SK-N-SH (cell line): ENCODE results near the gene TPRX2. TPM values are rescaled to one million over a fixed set of nuclear protein-coding genes. Genes with fewer than 3 reads are reported as not detected.
"Not testable (repeated sequence)": the region's sequence is repeated elsewhere in the genome, so short reads cannot be mapped to it uniquely, and the experiment has no call there.

Experiments
- CTCF ChIA-PET: fragments of 300-600, 350-600 bp; formaldehyde crosslinking; extraction: SDS; loops from one replicate; lab custom pipeline; 2021; lab: Yijun Ruan, JAX
- POLR2A ChIA-PET: fragments of 350-600 bp; sonication (Branson Sonifier 250); formaldehyde crosslinking; extraction: SDS; loops from one replicate; lab custom pipeline; 2020; ENCODE audit warnings: antibody characterized with exemption, inconsistent platforms; lab: Yijun Ruan, JAX
- DNase-seq: peaks from one replicate; pipeline ENCODE4 v3.0.0; 2012
- H2AFZ ChIP-seq: fragments of 200-600 bp; sonication (generic); 2 replicates; pipeline ENCODE4 v1.8.1; 2016; ENCODE audit warnings: antibody characterized with exemption, mild to moderate bottlenecking, low read depth
- H3F3A ChIP-seq: fragments of 200-600 bp; sonication (generic); replicated peaks from 2 replicates; pipeline ENCODE3; 2016; ENCODE audit warnings: antibody characterized with exemption, mild to moderate bottlenecking; ENCODE audit not compliant: insufficient read depth
- H3K27ac ChIP-seq, 2 experiments: fragments of 200-500 bp in 1 of 2; fragments of 200-600 bp in 1 of 2; sonication (Bioruptor generic) in 1 of 2; sonication (generic), shearing (Covaris generic) in 1 of 2; 2 replicates each; pipeline versions ENCODE4 v1.5.1 to v1.6.1; 2014 to 2016; ENCODE audit warnings: low read depth in 2 of 2, inconsistent platforms in 1 of 2, low read length in 1 of 2, mild to moderate bottlenecking in 1 of 2, mixed read lengths in 1 of 2
- H3K27me3 ChIP-seq: fragments of 200-600 bp; sonication (generic), shearing (Covaris generic); 2 replicates; pipeline ENCODE4 v1.6.1; 2016; ENCODE audit warnings: mixed run types; ENCODE audit not compliant: insufficient read depth
- H3K36me3 ChIP-seq, 2 experiments: fragments of 200-500 bp in 1 of 2; fragments of 200-600 bp in 1 of 2; sonication (Bioruptor generic) in 1 of 2; sonication (generic) in 1 of 2; replicated peaks in 1 of 2; 2 replicates each; pipeline versions ENCODE3 to v1.5.1; 2014 to 2016; ENCODE audit warnings: low read length in 1 of 2, mild to moderate bottlenecking in 1 of 2; ENCODE audit not compliant: insufficient read depth in 2 of 2, control insufficient read depth in 1 of 2
- H3K4me1 ChIP-seq, 2 experiments: fragments of 200-500 bp in 1 of 2; fragments of 200-600 bp in 1 of 2; sonication (Bioruptor generic) in 1 of 2; sonication (generic), shearing (Covaris generic) in 1 of 2; 2 replicates each; pipeline versions ENCODE4 v1.5.1 to v1.6.1; 2014 to 2016; ENCODE audit warnings: low read depth in 1 of 2, low read length in 1 of 2, mixed run types in 1 of 2; ENCODE audit not compliant: insufficient read depth in 2 of 2, control insufficient read depth in 1 of 2
- H3K4me2 ChIP-seq: fragments of 200-600 bp; sonication (generic), shearing (Covaris generic); 2 replicates; pipeline ENCODE4 v1.6.1; 2017; ENCODE audit warnings: mixed run types
- H3K4me3 ChIP-seq, 2 experiments: fragments of 200-500 bp in 1 of 2; fragments of 200-600 bp in 1 of 2; sonication (Bioruptor generic) in 1 of 2; sonication (generic), shearing (Covaris generic) in 1 of 2; 2 replicates each; pipeline versions ENCODE4 v1.5.1 to v1.8.1; 2014 to 2016; ENCODE audit warnings: low read depth in 2 of 2, inconsistent platforms in 1 of 2, low read length in 1 of 2, mild to moderate bottlenecking in 1 of 2, mixed read lengths in 1 of 2, moderate library complexity in 1 of 2
- H3K79me2 ChIP-seq: fragments of 200-600 bp; sonication (generic); 2 replicates; pipeline ENCODE4 v1.8.1; 2017; ENCODE audit warnings: mild to moderate bottlenecking; ENCODE audit not compliant: insufficient read depth
- H3K9ac ChIP-seq: fragments of 200-600 bp; sonication (generic); 2 replicates; pipeline ENCODE4 v1.6.1; 2017; ENCODE audit warnings: mixed run types
- H3K9me2 ChIP-seq: fragments of 200-600 bp; sonication (generic); 2 replicates; pipeline ENCODE4 v1.6.1; 2017; ENCODE audit warnings: mixed run types
- H3K9me3 ChIP-seq: fragments of 200-600 bp; sonication (generic); 2 replicates; pipeline ENCODE4 v1.6.1; 2017; ENCODE audit warnings: mixed run types, mild to moderate bottlenecking, moderate library complexity
- H4K20me1 ChIP-seq: fragments of 200-600 bp; sonication (generic); 2 replicates; pipeline ENCODE4 v1.6.1; 2017; ENCODE audit warnings: mild to moderate bottlenecking, mixed run types; ENCODE audit not compliant: insufficient read depth
- CHD2 ChIP-seq: fragments of 150-350 bp; IDR thresholded peaks from 2 replicates; pipeline ENCODE4 v1.6.1; 2018; ENCODE audit warnings: low read length; ENCODE audit not compliant: partially characterized antibody
- ELF1 ChIP-seq: IDR thresholded peaks from 2 replicates; pipeline ENCODE4 v1.4.0; 2012
- EP300 ChIP-seq, 2 experiments: IDR thresholded peaks; 2 replicates each; pipeline versions ENCODE4 v1.4.0 to v1.6.1; 2012; ENCODE audit warnings: borderline replicate concordance in 1 of 2, low read depth in 1 of 2, low read length in 1 of 2
- FOSL2 ChIP-seq: IDR thresholded peaks from 2 replicates; pipeline ENCODE4 v1.4.0; 2012; ENCODE audit warnings: low read depth, mild to moderate bottlenecking, moderate library complexity, borderline replicate concordance
- FOXM1 ChIP-seq: IDR thresholded peaks from 2 replicates; pipeline ENCODE4 v1.4.0; 2012; ENCODE audit warnings: low read depth, mild to moderate bottlenecking
- NFIC ChIP-seq: IDR thresholded peaks from 2 replicates; pipeline ENCODE4 v1.4.0; 2012; ENCODE audit warnings: borderline replicate concordance
- NRF1 ChIP-seq: IDR thresholded peaks from 2 replicates; pipeline ENCODE4 v1.6.1; 2012; ENCODE audit warnings: low read depth, mild to moderate bottlenecking, low read length
- RAD21 ChIP-seq: IDR thresholded peaks from 2 replicates; pipeline ENCODE4 v1.6.1; 2012; ENCODE audit warnings: mild to moderate bottlenecking, low read length
- RCOR1 ChIP-seq: fragments of 150-350 bp; IDR thresholded peaks from 2 replicates; pipeline ENCODE4 v1.6.1; 2017; ENCODE audit warnings: antibody characterized with exemption, low read length
- RXRA ChIP-seq: IDR thresholded peaks from 2 replicates; pipeline ENCODE4 v1.4.0; 2012; ENCODE audit warnings: low read depth, mild to moderate bottlenecking, borderline replicate concordance
- SMC3 ChIP-seq: IDR thresholded peaks from 2 replicates; pipeline ENCODE4 v1.6.1; 2012; ENCODE audit warnings: low read depth, low read length, improper control_type of control experiment
- WGBS: methylation state at CpG from one replicate; pipeline ENCODE4 v1.1.6; 2017; ENCODE audit warnings: low lambda C conversion rate; 5-methylcytosine and 5-hydroxymethylcytosine counted together
- polyA plus RNA-seq, 3 experiments: library from polyadenylated mRNA; depleted of rRNA; stranded (reverse); fragments of >200 nt; gene quantifications; 2 replicates each; pipeline ENCODE4 v1.2.3, GENCODE V29; 2012
- TF ChIP-seq, protein P1 (sequence below): fragments of 150-350 bp; IDR thresholded peaks from 2 replicates; pipeline ENCODE4 v1.6.1; 2017; ENCODE audit warnings: antibody characterized with exemption, low read length, low read depth, borderline replicate concordance
- TF ChIP-seq, protein P2 (sequence below): IDR thresholded peaks from 2 replicates; pipeline ENCODE4; 2012

TPRX2 gene
- polyA plus RNA-seq, 1 of the 3 experiments (the other 2 are of a cell fraction), result not detected

DNA sequence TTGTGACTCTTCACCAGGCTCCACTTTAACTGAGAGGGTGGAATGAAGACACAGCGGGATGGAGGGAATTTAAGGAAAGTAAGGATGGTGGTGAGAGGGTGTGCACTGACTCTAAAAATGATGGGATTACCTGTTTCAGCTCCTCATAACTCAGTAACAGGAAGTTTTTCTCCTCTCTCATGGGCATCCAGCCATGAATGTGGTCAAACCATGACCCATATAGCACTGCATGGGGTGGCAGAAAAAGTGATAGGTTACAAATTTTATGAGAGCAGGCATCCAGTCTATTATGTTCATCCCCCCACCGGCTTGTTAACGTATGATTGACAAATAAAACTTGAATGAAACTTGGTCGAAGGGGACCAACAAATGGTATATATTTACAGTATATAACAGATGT lies 19.9 kb downstream of the TPRX2 start (continued):
- TF ChIP-seq, protein P1, sequence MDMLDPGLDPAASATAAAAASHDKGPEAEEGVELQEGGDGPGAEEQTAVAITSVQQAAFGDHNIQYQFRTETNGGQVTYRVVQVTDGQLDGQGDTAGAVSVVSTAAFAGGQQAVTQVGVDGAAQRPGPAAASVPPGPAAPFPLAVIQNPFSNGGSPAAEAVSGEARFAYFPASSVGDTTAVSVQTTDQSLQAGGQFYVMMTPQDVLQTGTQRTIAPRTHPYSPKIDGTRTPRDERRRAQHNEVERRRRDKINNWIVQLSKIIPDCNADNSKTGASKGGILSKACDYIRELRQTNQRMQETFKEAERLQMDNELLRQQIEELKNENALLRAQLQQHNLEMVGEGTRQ, result no peak
- no peak for TF ChIP-seq CHD2
- no peak for TF ChIP-seq SMC3
- TF ChIP-seq, protein P2, sequence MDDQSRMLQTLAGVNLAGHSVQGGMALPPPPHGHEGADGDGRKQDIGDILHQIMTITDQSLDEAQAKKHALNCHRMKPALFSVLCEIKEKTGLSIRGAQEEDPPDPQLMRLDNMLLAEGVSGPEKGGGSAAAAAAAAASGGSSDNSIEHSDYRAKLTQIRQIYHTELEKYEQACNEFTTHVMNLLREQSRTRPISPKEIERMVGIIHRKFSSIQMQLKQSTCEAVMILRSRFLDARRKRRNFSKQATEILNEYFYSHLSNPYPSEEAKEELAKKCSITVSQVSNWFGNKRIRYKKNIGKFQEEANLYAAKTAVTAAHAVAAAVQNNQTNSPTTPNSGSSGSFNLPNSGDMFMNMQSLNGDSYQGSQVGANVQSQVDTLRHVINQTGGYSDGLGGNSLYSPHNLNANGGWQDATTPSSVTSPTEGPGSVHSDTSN, result no peak
- no peak for TF ChIP-seq NRF1
- no peak for TF ChIP-seq RAD21
- TF ChIP-seq, all 33 proteins: peak for 0

DNA sequence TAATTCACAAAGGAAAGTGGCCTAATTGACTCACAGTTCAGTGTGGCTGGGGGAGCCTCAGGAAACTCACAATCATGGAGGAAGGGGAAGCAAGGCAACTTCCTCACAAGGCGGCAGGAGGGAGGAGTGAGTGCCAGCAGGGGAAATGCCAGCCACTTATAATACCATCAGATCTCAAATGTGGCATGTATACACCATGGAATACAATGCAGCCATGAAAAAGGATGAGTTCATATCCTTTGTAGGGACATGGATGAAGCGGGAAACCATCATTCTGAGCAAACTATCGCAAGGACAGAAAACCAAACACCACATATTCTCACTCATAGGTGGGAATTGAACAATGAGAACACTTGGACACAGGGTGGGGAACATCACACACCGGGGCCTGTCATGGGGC lies 20.4 kb downstream of the TPRX2 start:
- H3K27ac ChIP-seq, H2AFZ ChIP-seq, POLR2A ChIA-PET, H3K4me2 ChIP-seq, DNase-seq, H3K4me1 ChIP-seq, H3F3A ChIP-seq, H4K20me1 ChIP-seq, H3K9me2 ChIP-seq, H3K36me3 ChIP-seq, H3K4me3 ChIP-seq, H3K9me3 ChIP-seq, H3K9ac ChIP-seq, H3K79me2 ChIP-seq, CTCF ChIA-PET: not testable (repeated sequence)
- H3K27me3 ChIP-seq, result peaks cover 53% of the 10 kb centered on the region; the same call in 1 of the 2 replicates
- 22% methylated on average over 4 of the region's 4 CpGs for WGBS

DNA sequence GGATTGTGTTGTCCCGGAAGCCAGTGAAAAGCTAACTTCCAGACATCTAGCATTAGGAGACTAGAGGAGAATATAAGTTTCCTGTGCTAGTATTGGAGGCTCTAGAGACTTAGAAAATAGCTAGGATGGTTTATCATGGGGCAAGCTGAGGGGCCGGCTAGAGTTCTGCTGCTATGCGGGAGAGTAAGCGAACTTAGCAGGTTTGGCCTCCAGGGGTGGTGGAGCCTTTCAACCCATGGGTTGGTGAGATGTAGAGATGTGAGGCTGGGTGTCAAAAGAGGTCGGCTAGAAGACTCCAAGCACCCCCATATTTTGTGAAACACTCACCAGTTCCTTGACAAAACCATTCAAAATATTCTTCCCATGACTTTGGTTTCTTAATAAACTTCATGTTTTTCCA lies 22.7 kb downstream of the TPRX2 start:
- Histone ChIP-seq H4K20me1 (no peaks in the 10 kb centered on the region), H3K27ac (no peak overlapping the region), H3K4me1 (no peaks in the 10 kb centered on the region), H3K9me2 (no peaks in the 10 kb centered on the region), H3K9ac (no peak overlapping the region), H3K4me2 (no peak overlapping the region), H2AFZ (no peak overlapping the region), H3K4me3 (no peak overlapping the region), H3K9me3 (no peaks in the 10 kb centered on the region), H3K79me2 (no peaks in the 10 kb centered on the region), H3K36me3 (no peaks in the 10 kb centered on the region), H3F3A (peaks cover 3% of the 10 kb centered on the region), H3K27me3 (peaks cover 45% of the 10 kb centered on the region)
- 21% methylated on average over 5 of the region's 5 CpGs for WGBS
- ChIA-PET CTCF (no interaction called here), POLR2A (no interaction called here)
- TF ChIP-seq FOSL2 (no peak), EP300 (IDR thresholded peaks at IDR 0.05; ENCODE audit: borderline replicate concordance in 1 of 2, low read depth in 1 of 2, low read length in 1 of 2) (no peak), RXRA (no peak), ELF1 (no peak), FOXM1 (no peak), NFIC (no peak), RCOR1 (no peak), CHD2 (no peak)
- no peak for DNase-seq
